GM21717 (cell line): ENCODE measurements around the gene CPE.
"Not testable (repeated sequence)": the region's sequence is repeated elsewhere in the genome, so short reads cannot be mapped to it uniquely, and the experiment has no call there.

Experiments
- ATAC-seq: cut with Tn5 transposase; IDR thresholded peaks from one replicate; pipeline ENCODE4 v1.9.1; 2021; ENCODE audit warnings: mild to moderate bottlenecking, moderate library complexity; ENCODE audit not compliant: unreplicated experiment

Gene CPE

GRCh38 chr4:165378745-165379677 lies at the start of gene CPE:
TSS of gene CPE (plus strand) at chr4:165379008. CDS start at chr4:165379222, 214 bp downstream.
- ATAC-seq: no peak

GRCh38 chr4:165330071-165330470 lies 48.7 kb upstream of the CPE start:
- ATAC-seq: no peak

GRCh38 chr4:165330666-165331065 lies 48.1 kb upstream of the CPE start:
- no peak for ATAC-seq

- no peak for ATAC-seq
Measured at GRCh38 chr4:165331359-165331758, 47.4 kb upstream of the CPE start.

GRCh38 chr4:165331823-165332222 lies 47.0 kb upstream of the CPE start:
- no peak for ATAC-seq

GRCh38 chr4:165332502-165332901 lies 46.3 kb upstream of the CPE start:
- ATAC-seq: no peak

GRCh38 chr4:165335163-165335703 lies 43.6 kb upstream of the CPE start:
- ATAC-seq: no peak

GRCh38 chr4:165336743-165337142 lies 42.1 kb upstream of the CPE start:
- ATAC-seq: no peak

- not testable (repeated sequence) for ATAC-seq
Measured at GRCh38 chr4:165342340-165342739, 36.5 kb upstream of the CPE start.

- no peak for ATAC-seq
Measured at GRCh38 chr4:165343353-165344191, 35.2 kb upstream of the CPE start.

GRCh38 chr4:165345666-165346417 lies 33.0 kb upstream of the CPE start:
- no peak for ATAC-seq

- no peak for ATAC-seq
Measured at GRCh38 chr4:165347647-165348569, 30.9 kb upstream of the CPE start.

GRCh38 chr4:165351359-165352130 lies 27.3 kb upstream of the CPE start:
- ATAC-seq: no peak

GRCh38 chr4:165355900-165356300 lies 22.9 kb upstream of the CPE start:
- no peak for ATAC-seq

- ATAC-seq: no peak
Measured at GRCh38 chr4:165359506-165359905, 19.3 kb upstream of the CPE start.

- ATAC-seq: no peak
Measured at GRCh38 chr4:165360041-165360695, 18.6 kb upstream of the CPE start.

- ATAC-seq: no peak
Measured at GRCh38 chr4:165360985-165361670, 17.7 kb upstream of the CPE start.

GRCh38 chr4:165361810-165362209 lies 17.0 kb upstream of the CPE start:
- no peak for ATAC-seq
